Ovary (tissue), 9 donors: Measurements from ENCODE around the gene C3orf20. TPM values are rescaled to one million over a fixed set of nuclear protein-coding genes. Genes with fewer than 3 reads are reported as not detected.
"Not testable (repeated sequence)": the region's sequence is repeated elsewhere in the genome, so short reads cannot be mapped to it uniquely, and the experiment has no call there.

Source experiments
- DNase-seq, 5 donors: peaks; one replicate each; pipeline ENCODE4 v3.0.0-alpha.2; 2019 to 2020
- H3K27ac ChIP-seq, 2 donors: fragments of 200-600 bp; one replicate each; pipeline versions ENCODE4 v1.5.1 to v1.8.0; 2019 to 2022
- H3K27me3 ChIP-seq: fragments of 200-600 bp; one replicate; pipeline ENCODE4 v1.8.0; 2022
- H3K36me3 ChIP-seq: fragments of 200-600 bp; sonication (generic); one replicate; pipeline ENCODE4 v1.5.1; 2019
- H3K4me1 ChIP-seq: one replicate; pipeline ENCODE4 v1.8.1; 2013; ENCODE audit warnings: mild to moderate bottlenecking, moderate library complexity; ENCODE audit not compliant: insufficient read depth
- H3K4me3 ChIP-seq: fragments of 200-600 bp; sonication (generic); one replicate; pipeline ENCODE4 v1.5.1; 2017
- H3K9me3 ChIP-seq, 2 donors: fragments of 200-600 bp in 1 of 2; sonication (generic) in 1 of 2; one replicate each; pipeline versions ENCODE4 v1.5.1 to v1.8.1; 2013 to 2019; ENCODE audit warnings: mild to moderate bottlenecking in 1 of 2, moderate library complexity in 1 of 2
- CTCF ChIP-seq, 3 donors: fragments of 450-650 bp in 2 of 3; fragments of 200-600 bp in 1 of 3; IDR thresholded peaks; one replicate each; pipeline versions ENCODE4 v1.5.1 to v1.8.0; 2016 to 2022; ENCODE audit warnings: antibody characterized with exemption in 3 of 3, mild to moderate bottlenecking in 1 of 3
- EP300 ChIP-seq: sonication (generic); formaldehyde crosslinking; IDR thresholded peaks from one replicate; pipeline ENCODE4 v1.6.1; 2017; ENCODE audit warnings: antibody characterized with exemption
- POLR2A ChIP-seq: fragments of 450-650 bp; IDR thresholded peaks from one replicate; pipeline ENCODE4 v1.6.1; 2017; ENCODE audit warnings: antibody characterized with exemption, mild to moderate bottlenecking, moderate library complexity
- WGBS, 3 donors: extraction: QIAGEN DNeasy Blood & Tissue Kit in 1 of 3; methylation state at CpG; one replicate each; pipeline versions ENCODE4 v1.1.5 to v1.1.7; 2013 to 2017; 5-methylcytosine and 5-hydroxymethylcytosine counted together
- intact Hi-C, 4 donors: fragments of 100-400 bp; cut with DNase I; formaldehyde crosslinking; loops; one replicate each; pipeline versions ENCODE4 v1.11.0 to v1.15.1; 2022 to 2023
- polyA plus RNA-seq, 2 donors: library from polyadenylated mRNA; stranded (reverse); fragments of 200-250 nt in 1 of 2; fragments of 350-450 nt in 1 of 2; fragmentation: Illumina TruSeq in 1 of 2; extraction: RNeasy Lipid Tissue Mini Kit (QIAGEN cat#74804) in 1 of 2; gene quantifications; one replicate each; pipeline ENCODE4 v1.2.3, GENCODE V29; 2013 to 2014
- total RNA-seq, 7 donors: library from RNA; depleted of rRNA in 2 of 7; stranded (reverse); fragments of >200 nt in 2 of 7; fragmentation: NEBNext Ultra II Directional in 3 of 7; extraction: Animal tissue kit (Norgen Biotek cat#: 25700) in 3 of 7; gene quantifications; one replicate each; pipeline versions ENCODE4 v1.1.0 to v1.2.4, GENCODE V29; 2016 to 2023
- donor health status: DM: no; HTN: no; CAD: no; lungs with moderate emphysema.
- donor health status: DM: no; HTN: no; CAD: no.
- donor health status: Bipolar disorder and iron deficiency.
- donor health status: DM: yes; HTN: yes; CAD: no.
- donor health status: DM: no; HTN: no; CAD: no.
- donor health status: DM: yes; HTN: yes; CAD: no.

C3orf20 gene
- total and polyA plus RNA-seq, 9 donors = 0.08 to 0.17 (median 0.11) TPM; not detected in 3

GRCh38 chr3:14750650-14751049 lies 75.7 kb downstream of the C3orf20 start:
- intact Hi-C loops = no loop called here
- 62 to 80% (median 79%) methylated on average over 1 of the region's 1 CpG for WGBS, 3 donors

GRCh38 chr3:14752979-14753378 lies 78.0 kb downstream of the C3orf20 start:
- DNase-seq, H3K4me3 ChIP-seq, H3K27ac ChIP-seq, intact Hi-C loops, H3K27me3 ChIP-seq, H3K36me3 ChIP-seq, H3K9me3 ChIP-seq, H3K4me1 ChIP-seq: not testable (repeated sequence)

More at GRCh38 chr3:14750650-14751049, 75.7 kb downstream of the C3orf20 start:
- TF ChIP-seq CTCF (IDR thresholded peaks at IDR 0.05) = no peak
- TF ChIP-seq POLR2A = no peak
- TF ChIP-seq EP300 = no peak
- Histone ChIP-seq H3K4me1 (no peaks in the 10 kb centered on the region), H3K27ac (no peak overlapping the region), H3K4me3 (no peak overlapping the region), H3K27me3 (no peaks in the 10 kb centered on the region), H3K36me3 (no peaks in the 10 kb centered on the region), H3K9me3 (peaks cover 0 to 3% of the 10 kb centered on the region in 2 donors)
- no peak for DNase-seq

GRCh38 chr3:14757153-14757700 lies 82.3 kb downstream of the C3orf20 start:
- intact Hi-C loops = no loop called here

GRCh38 chr3:14758297-14758696 lies 83.4 kb downstream of the C3orf20 start:
- 82 to 86% (median 84%) methylated on average over 3 to 4 of the region's 4 CpGs for WGBS, 3 donors
- intact Hi-C loops = no loop called here

More at GRCh38 chr3:14757153-14757700, 82.3 kb downstream of the C3orf20 start:
- no peaks in the 10 kb centered on the region for H3K27me3 ChIP-seq
- no peak for TF ChIP-seq CTCF (IDR thresholded peaks at IDR 0.05)
- TF ChIP-seq EP300 = no peak
- TF ChIP-seq POLR2A = no peak
- no peaks in the 10 kb centered on the region for H3K36me3 ChIP-seq
- WGBS, 3 donors = 92 to 95% (median 94%) methylated on average over 4 to 14 of the region's 14 CpGs
- H3K4me1 ChIP-seq = no peaks in the 10 kb centered on the region
- no peaks in the 10 kb centered on the region for H3K9me3 ChIP-seq
- DNase-seq = no peak
- H3K4me3 ChIP-seq = no peak overlapping the region
- no peak overlapping the region for H3K27ac ChIP-seq

More at GRCh38 chr3:14758297-14758696, 83.4 kb downstream of the C3orf20 start:
- DNase-seq = no peak
- Histone ChIP-seq H3K4me1 (no peaks in the 10 kb centered on the region), H3K27me3 (no peaks in the 10 kb centered on the region), H3K9me3 (no peaks in the 10 kb centered on the region), H3K36me3 (no peaks in the 10 kb centered on the region), H3K27ac (no peak overlapping the region), H3K4me3 (no peak overlapping the region)
- TF ChIP-seq POLR2A (no peak), CTCF (IDR thresholded peaks at IDR 0.05) (no peak), EP300 (no peak)
